ENCODE results near the gene SHTN1. TPM values are rescaled to one million over a fixed set of nuclear protein-coding genes. Genes with fewer than 3 reads are reported as not detected.
A peak's percentile ranks its signal among the peaks of the same experiment; 100 is the strongest.

The SHTN1 gene
- total RNA-seq, 2 donors from 2014 or later: 33.6 to 34.1 TPM

GRCh38 chr10:116850058-116850611 is 154.9 kb downstream of the SHTN1 start:
- ATAC-seq (peak; percentile 14), DNase-seq (no peak)
- intact Hi-C loops (cut with DNase I, micrococcal nuclease): no loop called here

DNA sequence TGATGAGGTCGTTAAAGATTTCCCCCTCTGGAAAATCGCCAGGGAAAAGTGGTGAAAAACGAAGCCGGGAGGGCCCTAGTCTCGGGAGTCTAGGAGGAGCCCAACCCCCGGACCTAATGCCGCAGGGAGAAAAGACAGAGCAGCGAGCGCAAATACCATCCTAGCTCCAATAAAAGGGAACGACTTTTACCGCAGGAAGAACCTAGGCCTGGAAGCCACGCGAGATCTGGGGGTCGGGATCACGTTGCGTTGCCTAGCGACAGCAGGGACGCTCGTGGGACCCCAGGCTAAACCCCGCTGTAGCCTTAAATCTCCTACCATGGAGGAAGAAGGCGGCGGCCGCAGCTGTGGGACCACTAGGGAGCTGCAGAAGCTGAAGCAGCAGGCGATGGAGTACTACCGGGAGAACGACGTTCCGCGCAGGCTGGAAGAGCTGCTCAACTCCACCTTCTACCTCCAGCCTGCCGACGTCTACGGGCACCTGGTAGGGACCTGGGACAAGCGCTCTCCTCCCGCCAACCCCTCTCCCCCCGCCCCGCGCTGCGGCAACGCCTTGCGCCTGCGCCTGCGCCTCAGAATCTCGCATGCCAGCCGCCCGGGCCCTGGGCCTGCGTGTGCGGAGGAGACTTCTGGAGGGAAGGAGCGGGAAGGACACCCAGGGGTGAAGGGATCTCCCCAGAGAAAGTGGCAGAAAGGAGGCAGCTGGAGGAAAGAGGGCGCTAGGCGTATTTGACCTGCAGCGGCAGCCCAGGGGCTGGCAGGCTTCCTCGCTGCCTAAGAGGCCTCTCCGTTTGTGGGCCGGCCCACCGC is 155.5 kb downstream of the SHTN1 start, which contains the start of gene ENO4:
TSS of gene ENO4 (plus strand) at position 252 of the 810 bp plus-strand sequence. CDS start at position 320, 68 bp downstream.
- DNase-seq (peak; percentile 83 to 88), ATAC-seq (peak; percentile 97)
- intact Hi-C loops (cut with DNase I, micrococcal nuclease): no loop called here

GRCh38 chr10:116848944-116849247 is 156.1 kb downstream of the SHTN1 start:
- ATAC-seq: peak; percentile 10
- peak in 1 of 2 donors; percentile 36 for DNase-seq
- intact Hi-C loops (cut with DNase I, micrococcal nuclease): no loop called here

- ATAC-seq: peak; percentile 3
- intact Hi-C loops (cut with DNase I, micrococcal nuclease): no loop called here
- DNase-seq: peak in 1 of 2 donors; percentile 24
Measured at GRCh38 chr10:116848032-116848943, 156.7 kb downstream of the SHTN1 start.

DNA sequence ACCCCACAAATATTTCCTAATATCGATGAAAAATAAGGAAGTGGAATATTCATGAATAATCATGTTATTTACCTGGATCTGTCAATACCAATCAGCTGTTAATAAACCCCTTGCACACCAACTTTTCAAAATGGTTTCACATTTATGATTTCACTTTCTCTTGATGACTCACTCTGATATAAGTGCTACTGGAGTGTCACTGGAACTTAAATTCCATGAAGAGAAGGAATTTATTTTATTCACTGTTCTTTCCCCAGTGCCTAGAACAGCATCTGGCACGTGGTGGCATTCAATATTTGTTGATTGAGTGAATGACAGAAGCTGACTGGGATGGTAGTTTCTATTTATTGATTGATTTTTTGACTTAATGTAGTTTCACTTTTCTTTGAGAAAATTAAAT is 159.2 kb downstream of the SHTN1 start:
- intact Hi-C loops (cut with DNase I, micrococcal nuclease): no loop called here
- no peak for DNase-seq
- ATAC-seq: no peak

GRCh38 chr10:116840389-116841075 is 164.5 kb downstream of the SHTN1 start:
- DNase-seq: no peak
- intact Hi-C loops (cut with DNase I, micrococcal nuclease): no loop called here
- no peak for ATAC-seq

DNA sequence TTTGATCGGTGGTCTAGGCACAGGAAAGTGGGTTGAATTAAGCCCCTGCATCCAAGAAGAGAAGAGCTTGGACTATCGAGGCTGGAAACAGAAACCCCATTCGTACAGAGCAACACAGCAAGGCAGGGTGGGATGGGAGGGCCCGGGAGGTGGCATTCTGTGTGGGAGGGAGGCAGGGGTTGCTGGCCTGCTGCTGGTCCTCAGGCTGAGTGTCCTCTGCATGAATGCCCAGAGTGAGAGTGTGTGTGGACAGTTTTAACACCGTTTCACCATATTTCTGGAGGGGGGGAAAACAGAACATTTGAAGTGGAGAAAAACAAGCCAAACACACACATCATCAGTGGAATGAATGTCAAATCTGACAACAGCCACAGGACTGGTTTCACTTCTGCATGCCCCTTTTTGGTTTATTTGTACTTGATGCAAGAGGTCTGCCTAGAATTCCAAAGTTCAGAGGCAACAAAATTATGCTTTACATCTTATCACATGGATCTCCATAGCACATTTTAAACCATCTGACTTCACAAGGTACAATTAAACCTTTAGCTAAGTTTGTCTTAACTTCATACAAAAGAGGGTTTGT is 166.8 kb downstream of the SHTN1 start:
- DNase-seq (no peak), ATAC-seq (peak; percentile 26)
- intact Hi-C loops (cut with DNase I, micrococcal nuclease): no loop called here

- DNase-seq (no peak), ATAC-seq (no peak)
- intact Hi-C loops (cut with DNase I, micrococcal nuclease): no loop called here
Measured at GRCh38 chr10:116836902-116837523, 168.0 kb downstream of the SHTN1 start.

GRCh38 chr10:116836083-116836482 is 168.9 kb downstream of the SHTN1 start:
- no peak for ATAC-seq
- intact Hi-C loops (cut with DNase I, micrococcal nuclease): no loop called here
- no peak for DNase-seq

GRCh38 chr10:116835658-116836057 is 169.3 kb downstream of the SHTN1 start:
- DNase-seq (no peak), ATAC-seq (no peak)
- intact Hi-C loops (cut with DNase I, micrococcal nuclease): no loop called here

DNA sequence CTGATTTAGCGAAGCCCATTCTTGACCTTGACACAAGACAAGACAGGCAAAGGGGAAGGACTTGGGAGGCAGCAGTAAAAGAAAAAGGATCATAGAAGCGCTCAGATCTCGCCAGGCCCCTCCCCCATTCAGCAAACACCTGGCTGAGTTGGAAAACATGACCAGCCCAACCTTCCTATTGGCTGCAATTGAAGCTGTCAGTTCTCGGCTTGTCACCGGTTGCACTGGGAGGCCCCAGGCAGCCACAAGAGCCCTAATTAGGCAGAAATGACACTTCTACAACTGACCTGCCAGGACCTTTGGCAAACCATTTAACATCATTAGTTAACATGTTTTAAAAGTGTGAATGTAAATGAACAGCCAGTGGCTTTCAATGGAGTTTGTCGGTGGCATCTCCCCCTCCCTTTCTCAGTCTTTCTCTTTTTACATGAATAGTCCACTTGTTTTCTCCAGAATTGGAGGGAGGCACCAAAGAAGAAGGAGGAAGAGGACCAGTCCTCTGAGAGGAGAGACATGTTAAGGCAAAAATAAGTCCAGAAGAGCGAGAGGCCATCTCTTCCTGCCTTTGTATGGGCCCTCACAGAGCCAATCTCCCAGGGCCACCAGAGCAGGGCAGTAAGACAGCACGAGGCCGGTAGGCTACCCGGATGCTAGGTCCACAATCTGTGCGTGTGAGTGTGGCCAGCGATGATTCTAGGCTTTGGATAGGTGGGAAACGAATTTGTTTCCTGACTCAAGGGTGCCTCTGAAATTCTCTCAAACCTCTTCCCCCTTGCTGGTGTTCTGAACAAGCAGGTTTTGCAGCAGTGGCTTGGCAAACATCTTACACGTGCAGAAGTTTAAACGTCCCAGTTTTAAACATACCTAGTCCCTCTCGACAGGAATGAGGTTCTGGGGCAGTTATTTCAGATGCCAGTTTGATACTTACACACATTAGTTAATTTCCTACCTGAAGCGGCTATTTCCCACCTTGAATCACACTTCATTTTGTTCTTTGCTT is 170.7 kb downstream of the SHTN1 start:
- DNase-seq (no peak), ATAC-seq (no peak)
- intact Hi-C loops (cut with DNase I, micrococcal nuclease): no loop called here

DNA sequence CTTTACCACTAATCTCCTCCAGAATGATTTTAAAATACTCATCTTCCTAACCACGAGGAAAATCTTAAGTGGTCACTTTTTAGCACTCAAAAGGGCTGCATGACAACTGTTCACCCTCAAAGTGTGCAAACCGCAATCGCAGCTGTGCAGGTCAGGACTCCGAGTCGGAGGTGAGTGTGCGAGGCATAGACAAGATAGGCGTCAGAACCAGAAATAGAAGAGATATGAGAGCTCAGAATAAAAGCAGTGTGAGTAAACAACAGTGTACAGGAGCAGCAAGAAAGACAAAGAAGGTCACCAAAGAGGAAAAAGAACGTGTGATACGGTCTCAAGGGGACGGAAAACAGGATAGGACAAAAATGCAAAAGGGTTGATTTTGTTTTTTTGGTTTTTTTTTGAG is 173.2 kb downstream of the SHTN1 start:
- DNase-seq (no peak), ATAC-seq (no peak)
- intact Hi-C loops (cut with DNase I, micrococcal nuclease): no loop called here

Other genes starting within 250 kb of the SHTN1 start
- under 1 TPM in 1 of 2 donors, not detected in 1; 0.37 TPM for gene ENO4, start 155.7 kb downstream of the SHTN1 start, total RNA-seq
- not detected for gene VAX1, start 133.1 kb upstream of the SHTN1 start, total RNA-seq
- gene KCNK18, start 192.3 kb upstream of the SHTN1 start, total RNA-seq: not detected
- 1 to 10 TPM in 1 of 2 donors, under 1 TPM in 1; 0.37 to 1.6 TPM for gene SLC18A2, start 235.9 kb upstream of the SHTN1 start, total RNA-seq